ENCODE results near the gene YAP1.

The YAP1 gene

DNA sequence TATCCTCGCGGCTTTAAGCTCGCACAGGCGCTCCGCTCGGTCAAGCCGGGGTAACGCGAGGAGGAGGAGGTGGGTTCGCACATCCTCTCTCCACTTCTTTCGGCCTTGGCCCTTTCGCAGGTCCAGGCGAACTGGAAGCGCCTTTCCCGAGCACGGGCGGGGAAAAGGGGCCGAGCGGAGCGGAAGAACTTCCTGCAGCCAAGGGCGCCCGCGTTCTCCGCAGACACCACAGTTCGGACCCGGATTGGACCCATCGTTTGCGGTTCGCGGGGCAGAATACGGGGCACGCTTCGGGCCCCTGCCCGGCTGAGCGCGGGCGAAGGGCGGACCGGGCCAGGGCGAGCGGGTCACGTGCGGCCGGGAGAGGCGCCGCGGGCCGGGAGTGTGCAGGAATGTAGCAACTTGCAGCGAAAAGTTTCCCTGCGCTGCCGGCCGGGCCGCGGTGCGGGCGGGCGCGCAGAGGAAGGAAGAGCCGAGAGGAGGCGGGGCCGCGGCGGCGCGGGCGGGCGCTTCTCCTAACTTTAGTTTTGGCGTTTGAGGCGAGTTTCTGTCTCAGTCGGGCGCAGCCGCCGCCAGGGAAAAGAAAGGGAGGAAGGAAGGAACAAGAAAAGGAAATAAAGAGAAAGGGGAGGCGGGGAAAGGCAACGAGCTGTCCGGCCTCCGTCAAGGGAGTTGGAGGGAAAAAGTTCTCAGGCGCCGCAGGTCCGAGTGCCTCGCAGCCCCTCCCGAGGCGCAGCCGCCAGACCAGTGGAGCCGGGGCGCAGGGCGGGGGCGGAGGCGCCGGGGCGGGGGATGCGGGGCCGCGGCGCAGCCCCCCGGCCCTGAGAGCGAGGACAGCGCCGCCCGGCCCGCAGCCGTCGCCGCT, at the start of gene YAP1:
Gene YAP1 (plus strand): TSS at position 552 of the 865 bp plus-strand sequence. CDS start 402 bp downstream, outside the sequence.
- DNase-seq: peak; percentile 84

DNA sequence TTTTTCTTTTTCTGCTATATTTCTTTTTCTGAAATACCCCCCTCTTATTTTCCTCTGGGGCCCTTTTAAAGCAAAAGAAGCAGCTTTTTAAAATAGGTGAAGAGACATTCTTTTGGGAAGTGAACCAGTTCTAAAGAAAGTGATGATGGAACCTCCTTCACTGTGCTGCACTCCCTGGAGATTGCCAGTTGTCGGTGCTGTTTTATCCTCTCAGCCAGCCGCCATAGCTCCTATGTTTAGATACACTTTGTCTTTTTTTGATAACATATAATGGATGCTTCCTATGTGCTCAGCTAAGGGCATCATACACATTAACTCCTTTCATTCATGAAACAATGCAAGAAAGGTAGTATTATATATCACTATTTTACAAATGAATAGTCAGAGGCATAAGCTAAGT, 49.0 kb upstream of the YAP1 start:
- no peak for DNase-seq

DNA sequence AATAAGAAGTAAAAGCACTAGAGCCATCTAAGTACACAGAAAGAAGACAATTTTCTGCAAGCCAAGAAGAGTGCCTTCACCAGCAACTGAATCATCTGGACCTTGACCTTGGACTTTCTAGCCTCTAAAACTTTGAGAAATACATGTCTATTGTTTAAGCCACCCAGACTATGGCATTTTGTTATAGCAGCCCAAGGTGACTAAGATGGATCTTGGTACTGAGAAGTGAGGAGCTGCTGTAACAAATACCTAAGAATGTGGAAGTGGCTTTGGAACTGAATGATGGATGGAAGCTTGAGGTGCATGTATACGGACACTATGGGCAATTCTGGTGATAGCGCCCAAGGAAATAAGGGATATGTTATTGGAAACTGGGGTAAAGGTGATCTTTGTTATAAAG, 48.1 kb upstream of the YAP1 start:
- DNase-seq: no peak

DNA sequence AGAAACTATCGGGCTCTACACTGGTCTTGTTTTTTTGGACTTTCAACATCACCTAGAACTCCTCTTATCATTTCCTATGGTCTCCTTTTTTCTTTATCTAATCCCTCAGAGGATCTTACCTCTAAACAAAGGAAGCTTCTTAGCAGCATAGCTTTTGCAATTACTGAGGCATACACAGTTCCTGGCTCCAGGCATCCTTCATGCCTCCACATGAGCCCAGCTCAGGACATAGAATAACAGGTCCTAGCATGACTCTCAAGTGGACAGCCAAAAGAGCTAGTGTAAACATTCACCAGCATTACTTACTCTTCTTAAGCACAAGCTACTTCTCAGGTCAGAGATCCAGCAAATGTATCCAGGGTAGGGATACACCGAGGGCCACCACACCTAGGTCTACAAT, 45.9 kb upstream of the YAP1 start:
- no peak for DNase-seq

DNA sequence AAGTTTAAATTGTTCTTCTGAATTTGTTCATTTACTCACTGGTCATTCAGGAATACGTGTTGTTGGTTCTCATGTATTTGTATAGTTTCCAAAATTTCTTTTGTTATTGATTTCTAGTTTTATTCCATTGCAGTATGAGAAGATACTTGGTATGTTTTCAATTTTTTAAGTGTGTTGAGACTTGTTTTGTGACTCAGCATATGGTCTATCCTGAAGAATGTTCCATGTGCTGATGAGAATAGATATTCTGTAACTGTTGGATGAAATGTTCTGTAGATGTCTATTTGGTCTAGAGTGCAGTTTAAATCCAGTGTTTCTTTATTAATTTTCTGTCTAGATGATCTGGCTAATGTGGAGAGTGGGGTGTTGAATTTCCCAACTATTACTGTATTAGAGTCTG, 39.5 kb upstream of the YAP1 start:
- no peak for DNase-seq

DNA sequence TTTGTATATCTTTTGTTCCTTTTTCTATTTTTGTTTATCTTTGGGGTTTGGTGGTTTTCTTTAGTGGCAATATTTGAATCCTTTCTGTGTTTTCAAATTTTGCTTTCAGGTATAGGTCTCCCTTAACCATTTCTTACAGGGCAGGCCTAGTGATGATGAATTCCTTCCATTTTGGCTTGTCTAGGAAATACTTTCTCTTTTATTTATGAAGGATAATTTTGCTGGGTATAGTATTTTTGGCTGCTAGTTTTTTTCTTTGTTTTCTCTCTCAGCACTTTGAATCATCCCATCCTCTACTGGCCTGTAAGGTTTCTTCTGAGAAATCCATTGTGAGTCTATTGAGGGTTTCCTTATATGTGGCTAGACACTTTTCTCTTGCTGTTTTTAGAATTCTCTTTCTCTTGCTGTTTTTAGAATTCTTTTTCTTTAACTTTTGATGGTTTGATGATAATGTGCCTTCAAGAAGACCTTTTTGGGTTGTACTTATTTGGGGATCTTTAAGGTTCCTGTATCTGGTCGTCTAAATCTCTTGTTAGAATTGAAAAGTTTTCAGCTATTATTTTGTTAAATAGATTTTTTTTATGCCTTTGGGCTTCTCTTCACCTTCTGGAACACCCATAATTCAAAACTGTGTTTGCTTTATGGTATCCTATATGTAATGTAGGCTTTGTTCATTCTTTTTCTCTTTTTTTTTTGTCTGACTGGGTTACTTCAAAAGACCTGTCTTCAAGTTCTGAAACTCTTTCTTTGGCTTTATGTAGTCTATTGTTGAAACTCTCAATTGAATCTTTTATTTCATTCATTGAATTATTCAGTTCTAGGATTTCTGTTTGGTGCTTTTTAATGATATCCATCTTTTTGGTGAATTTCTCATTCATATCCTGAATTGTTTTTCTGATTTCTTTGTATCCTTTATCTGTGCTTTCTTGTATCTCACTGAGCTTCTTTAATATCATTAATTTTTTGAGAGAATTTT, 38.5 kb upstream of the YAP1 start:
- no peak for DNase-seq

DNA sequence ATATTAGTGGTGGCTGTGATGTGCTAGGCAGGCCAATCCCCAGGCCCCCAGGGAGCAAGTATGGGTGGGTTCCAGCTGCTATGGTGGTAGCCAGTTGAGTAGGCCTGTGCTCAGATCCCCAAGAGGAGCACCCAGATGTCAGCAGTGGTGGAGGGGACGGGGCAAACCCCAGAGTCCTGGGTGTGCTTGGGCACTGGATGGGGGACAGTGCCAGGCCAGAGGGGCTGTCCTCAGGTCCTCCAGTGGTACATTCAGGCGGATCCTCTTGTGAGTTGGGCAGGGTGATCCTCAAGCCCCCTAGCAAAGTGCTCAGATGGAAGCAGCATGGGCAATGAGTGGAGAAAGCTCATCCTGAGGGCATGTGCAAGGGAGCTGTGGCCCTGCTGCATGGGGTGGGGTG, 37.0 kb upstream of the YAP1 start:
- DNase-seq: no peak

DNA sequence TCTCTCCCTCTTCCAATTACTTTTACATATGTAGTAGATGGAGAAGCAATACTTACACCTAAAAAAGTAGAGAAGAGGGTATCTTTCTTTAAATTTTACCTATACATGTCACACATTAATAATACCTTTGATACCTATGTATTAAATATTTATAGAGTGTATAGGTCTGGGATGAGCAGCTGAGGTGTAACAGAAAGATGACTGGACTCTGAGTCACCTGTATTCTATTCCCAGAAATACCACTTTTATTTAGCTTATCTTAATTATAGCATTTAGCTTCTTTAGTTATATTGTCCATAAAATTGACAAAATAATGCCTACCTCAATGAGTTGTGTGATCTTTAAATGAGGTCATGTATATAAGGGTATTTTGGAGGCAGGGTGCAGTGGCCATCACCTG, 30.6 kb upstream of the YAP1 start:
- DNase-seq: no peak

DNA sequence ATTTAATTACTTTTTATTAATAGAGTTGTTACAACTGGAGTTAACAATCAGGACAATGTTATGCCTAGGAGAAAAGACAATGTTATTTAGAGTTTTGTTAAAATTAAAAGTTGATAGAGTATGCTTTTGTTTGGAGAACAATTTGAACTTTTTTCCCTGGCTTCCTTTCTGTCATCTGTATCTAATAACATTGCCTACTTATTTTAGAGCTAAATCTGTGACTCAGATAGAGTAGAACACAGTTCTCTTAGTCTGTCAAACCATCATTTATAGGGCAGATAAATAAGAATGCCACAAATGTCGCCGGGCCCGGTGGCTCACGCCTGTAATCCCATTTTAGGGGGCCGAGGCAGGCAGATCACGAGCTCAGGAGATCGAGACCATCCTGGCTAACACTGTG, 28.9 kb upstream of the YAP1 start:
- no peak for DNase-seq

DNA sequence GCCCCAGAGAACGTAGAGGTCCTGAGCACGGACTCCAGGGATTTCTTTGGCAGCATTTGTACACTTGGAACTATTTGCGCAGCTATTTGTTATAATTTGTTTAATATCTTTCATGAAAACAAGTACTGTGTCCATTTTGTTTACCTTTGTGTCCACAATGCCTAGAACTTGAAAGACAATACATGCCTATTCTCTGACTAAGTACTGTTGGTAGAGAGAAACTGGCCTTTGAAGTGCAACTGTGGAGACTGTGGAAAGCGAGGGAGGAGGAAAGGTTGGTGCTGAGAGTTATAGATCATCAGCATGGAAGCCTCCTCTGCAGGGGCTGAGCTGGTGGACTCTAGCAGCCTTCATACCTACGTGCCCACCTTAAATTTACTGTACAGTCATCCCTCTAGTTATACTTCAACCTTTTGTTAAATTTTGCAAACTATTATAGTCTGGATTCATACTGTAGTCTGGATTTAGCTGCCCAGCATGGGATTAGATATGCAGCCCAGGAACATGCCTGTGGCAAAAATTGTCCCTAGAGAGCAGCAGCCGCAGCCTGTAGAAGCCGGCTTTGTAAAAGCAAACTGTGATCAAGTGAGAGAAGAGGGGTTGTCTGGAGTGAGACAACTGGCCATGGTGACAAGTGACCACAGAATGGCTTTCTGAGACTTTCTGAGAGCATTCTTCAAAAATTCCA, 24.2 kb upstream of the YAP1 start:
- DNase-seq: no peak

DNA sequence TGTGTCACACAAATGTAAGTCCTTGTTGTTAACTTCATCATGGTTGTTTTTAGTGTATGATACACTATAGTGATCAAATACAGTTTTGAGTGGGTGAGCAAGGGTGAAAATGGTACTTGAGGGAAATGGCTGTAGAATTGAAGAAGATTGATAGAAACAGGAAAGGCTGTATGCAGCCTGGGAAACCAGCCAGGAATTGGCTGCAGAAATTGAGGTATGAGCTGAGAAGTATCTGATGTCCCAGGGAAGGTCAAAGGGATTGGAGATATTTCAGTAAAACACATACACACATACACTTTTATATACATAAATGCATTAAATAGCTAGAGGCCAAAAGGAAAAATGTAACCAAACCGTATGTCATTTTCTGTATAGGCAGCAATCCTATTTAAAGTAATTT, 13.1 kb upstream of the YAP1 start:
- DNase-seq: no peak

DNA sequence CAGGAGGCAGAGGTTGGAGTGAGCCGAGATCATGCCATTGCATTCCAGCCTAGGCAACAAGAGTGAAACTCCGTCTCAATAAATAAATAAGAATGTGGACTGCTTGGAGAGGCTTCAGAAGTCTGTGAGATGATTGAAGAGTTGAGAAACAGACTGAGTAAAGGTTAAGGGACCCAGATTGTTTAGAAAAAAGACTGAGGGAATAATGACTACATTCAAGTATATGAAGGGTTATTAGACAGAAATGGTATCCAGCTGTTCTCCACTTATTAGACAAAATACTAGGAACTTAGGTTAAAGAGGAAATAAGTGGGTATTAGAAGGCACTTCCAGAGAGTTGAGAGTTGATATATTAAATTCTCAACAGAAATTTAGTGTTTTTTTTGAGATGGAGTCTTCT, 10.5 kb upstream of the YAP1 start:
- no peak for DNase-seq

DNA sequence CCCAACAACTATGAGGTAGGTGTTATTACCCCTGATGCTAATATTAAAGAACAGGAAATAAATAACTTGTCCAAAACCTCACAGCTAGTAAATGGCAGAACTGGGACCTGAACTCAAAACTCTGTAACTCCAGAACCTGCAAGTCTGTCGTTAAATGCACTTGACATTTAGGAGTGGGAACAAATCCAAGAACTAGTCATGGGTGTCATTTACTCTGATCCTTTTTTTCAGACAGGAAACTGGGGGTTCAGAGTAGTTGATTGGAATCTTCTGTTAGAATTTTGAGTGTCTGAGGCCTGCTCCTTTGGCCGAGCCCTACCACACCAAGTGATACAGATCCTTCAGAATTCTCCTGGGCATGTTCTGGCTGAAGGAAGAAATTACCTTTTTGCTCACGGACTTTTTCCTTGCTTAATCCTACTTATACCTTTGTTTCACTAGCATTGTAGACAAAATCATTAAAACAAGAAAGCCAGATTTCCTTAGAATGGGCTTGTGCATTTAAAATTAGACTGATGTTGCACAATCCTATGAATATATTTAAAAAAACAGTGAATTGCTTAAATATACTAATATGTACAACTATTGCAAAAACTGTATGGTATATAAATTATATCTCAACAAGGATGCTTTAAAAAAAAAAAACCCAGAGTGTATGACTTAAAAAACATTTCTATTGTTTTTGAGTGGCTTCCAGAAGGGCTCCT, 1.4 kb upstream of the YAP1 start:
- no peak for DNase-seq

DNA sequence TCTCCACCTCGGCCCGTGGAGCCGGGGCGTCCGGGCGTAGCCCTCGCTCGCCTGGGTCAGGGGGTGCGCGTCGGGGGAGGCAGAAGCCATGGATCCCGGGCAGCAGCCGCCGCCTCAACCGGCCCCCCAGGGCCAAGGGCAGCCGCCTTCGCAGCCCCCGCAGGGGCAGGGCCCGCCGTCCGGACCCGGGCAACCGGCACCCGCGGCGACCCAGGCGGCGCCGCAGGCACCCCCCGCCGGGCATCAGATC, 439 bp downstream of the YAP1 start:
- peak; percentile 61 for DNase-seq

DNA sequence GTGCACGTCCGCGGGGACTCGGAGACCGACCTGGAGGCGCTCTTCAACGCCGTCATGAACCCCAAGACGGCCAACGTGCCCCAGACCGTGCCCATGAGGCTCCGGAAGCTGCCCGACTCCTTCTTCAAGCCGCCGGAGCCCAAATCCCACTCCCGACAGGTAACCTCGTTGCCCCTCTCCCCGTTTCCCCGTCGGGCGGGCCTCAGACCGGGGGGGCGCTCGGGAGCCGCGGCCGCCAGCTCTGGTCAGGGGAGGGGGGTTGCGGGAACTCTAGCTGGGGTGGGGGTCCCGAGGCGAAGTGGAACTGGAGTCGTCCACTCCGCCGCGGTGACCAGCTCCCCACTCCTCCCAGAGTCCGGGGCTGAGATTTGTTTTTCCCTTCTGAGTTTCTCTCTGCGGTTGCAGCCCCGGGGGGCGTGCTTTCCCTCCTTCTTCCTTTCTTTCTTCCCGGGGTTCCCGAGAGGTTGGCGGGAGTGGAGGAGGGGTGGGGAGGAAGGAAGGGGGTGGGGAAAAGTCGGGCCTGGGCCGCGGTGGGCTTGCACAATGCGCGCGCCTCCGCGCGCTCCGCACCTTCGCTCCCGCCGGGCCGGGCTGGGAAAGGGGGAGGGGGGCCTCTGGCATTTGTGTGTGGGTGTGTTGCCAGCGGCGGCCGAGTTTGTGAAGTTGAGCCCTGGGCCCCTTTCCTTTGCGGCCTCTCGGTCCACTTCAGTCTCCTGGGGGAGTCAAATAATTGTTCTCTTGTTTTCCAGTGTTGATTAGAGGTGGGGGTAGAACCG, 952 bp downstream of the YAP1 start:
- DNase-seq: no peak

DNA sequence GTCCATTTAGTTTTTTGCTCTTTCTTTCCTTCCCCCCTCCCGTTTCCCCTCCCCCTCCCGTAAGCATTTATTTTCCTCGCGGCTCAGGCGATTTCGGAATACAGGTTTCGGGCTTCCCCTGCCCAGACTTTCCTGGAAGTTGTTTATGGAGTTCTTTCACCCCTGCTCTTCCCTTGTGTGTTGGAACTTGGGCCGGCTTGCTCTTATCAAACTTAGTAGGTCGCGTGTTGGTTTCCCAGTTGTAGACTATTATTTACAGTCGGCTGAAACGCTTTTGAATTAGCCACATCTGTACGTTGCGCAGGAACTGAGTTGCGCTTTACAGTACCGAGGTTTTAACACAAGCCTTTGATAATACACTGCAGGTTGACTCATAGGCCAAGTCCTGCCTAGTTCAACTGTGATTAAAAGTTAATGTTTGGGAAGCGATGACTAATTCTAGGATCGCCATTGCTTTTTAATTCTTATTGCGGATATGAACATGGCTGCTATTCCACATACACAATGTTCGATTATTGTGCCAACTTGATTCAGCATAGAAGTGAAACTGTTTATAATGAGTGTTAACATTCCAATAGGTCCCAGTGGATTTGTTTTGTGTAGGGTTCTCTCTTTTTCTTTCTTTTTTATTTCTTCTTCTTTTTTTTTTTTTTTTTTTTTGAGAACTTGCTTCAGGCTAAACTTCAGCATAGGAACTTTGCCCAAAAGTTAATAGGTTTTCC, 1.7 kb downstream of the YAP1 start:
- DNase-seq: no peak

DNA sequence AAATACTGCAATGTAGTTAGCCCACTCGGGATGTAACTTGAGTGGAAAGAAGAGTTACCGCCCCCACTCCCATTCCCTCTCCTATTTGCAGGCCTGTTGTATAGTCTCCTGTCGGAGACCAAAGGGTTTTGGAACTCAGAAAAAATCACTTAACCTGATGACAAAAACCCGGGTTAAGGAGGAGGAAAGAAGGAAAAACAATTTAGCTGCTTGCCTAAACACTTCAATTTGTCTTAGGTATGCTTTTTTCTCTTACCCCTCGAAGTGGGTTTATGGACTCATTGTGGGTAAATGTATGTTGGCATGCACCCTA, 2.2 kb downstream of the YAP1 start:
- no peak for DNase-seq

DNA sequence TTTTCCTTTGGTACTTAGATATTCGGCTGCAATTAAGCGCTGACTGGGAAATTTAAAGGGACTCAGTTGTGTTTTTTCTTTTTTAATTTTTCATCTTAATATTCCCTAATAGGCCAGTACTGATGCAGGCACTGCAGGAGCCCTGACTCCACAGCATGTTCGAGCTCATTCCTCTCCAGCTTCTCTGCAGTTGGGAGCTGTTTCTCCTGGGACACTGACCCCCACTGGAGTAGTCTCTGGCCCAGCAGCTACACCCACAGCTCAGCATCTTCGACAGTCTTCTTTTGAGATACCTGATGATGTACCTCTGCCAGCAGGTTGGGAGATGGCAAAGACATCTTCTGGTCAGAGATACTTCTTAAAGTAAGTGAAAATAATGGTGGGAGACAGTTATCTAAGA, 3.8 kb downstream of the YAP1 start:
- DNase-seq: no peak

DNA sequence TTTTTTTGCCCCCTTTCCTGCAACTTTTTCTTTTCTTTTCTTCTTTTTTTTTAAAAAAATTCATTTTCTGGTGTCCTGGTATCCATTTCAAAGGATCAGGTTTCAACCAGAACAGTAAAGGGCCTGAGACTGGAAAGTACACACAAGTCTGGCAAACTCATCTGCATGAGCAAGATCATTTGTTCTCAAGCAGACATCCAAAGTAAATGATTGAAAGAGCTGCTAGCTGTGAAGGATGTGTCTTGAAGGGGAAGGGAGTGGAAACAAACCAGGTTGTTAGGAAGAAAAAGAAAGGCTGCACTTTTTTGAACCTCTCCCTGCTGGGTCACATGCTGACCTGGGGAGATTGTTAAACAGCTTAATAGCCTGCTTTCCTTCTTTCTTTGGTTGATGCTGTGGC, 5.3 kb downstream of the YAP1 start:
- no peak for DNase-seq

DNA sequence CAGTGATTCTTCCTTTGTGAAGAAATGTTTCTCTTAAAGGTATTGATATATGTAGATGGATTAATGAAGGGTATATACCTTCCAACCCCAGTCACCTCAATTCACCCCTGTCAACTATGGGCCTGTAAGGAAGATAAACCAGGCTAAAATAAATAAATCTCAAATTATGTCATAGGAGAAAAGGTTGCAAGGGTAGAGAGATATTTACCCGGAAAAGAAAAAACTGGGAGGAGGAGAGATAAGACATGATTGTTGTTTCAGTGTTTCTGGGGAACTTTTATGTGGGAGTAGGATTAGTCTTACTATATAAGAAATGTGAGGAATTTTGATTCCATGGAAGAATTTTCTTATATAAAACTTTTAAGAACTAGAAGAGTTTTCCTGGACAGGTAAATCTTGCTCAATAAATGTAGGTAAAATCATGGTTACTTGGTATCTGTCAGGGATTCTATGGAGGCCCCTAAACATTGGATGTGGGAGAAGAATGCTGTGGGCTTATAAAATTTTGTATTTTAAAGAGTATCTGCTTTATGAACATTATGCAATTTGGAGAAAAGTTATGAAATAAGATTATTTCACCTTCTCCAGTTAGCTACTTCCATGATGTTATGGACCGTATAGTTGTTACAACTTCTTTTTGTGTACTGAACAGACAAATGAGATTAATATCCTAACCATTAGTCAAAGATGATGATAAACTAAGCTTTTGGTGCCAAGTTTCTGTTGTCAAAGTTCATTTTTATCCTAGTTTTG, 6.4 kb downstream of the YAP1 start:
- no peak for DNase-seq

Data from activated CD8-positive, alpha-beta memory T cell treated with anti-CD3 and anti-CD28 coated beads for 24 hours (primary cell).